Left ventricle myocardium superior (tissue), 1 donor: Measurements from ENCODE around the gene PPP2R2C. TPM values are rescaled to one million over a fixed set of nuclear protein-coding genes. Genes with fewer than 3 reads are reported as not detected.

ENCODE experiments used
- ATAC-seq: fragments of 200-7000 bp; cut with Tn5 transposase; one replicate; pipeline ENCODE4 v1.9.1; 2020; ENCODE audit warnings: mild to moderate bottlenecking, moderate library complexity
- DNase-seq: peaks from one replicate; pipeline ENCODE4 v3.0.0-alpha.2; 2020
- intact Hi-C: fragments of 100-400 bp; cut with micrococcal nuclease; formaldehyde crosslinking; loops from one replicate; pipeline ENCODE4 v1.11.0; 2022
- total RNA-seq: library from RNA; stranded (reverse); fragmentation: NEBNext Ultra II Directional; extraction: Animal tissue kit (Norgen Biotek cat#: 25700); gene quantifications from one replicate; pipeline ENCODE4 v1.2.1, GENCODE V29; 2021
- donor health status: DM: no; HTN: yes; CAD: no; lungs with severe emphysema.

Gene PPP2R2C
- total RNA-seq, 1 donor from 2014 or later = 8.6 TPM

DNA sequence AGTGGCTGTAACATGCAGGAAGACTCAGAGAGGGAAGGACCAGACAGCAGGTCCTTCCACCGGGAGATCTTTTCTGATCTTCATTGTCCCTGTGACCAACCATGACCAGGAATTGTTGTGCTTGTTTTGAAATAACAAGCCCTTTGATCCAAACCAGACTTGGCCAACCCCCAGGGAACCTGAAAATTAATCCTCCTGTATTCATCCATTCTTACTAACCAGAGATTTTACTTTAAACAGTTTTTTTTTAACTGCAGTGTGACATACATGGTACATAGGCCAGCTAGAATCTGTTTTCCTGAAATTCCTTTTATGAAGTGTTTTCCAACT, 198.8 kb downstream of the PPP2R2C start:
- ATAC-seq (no peak), DNase-seq (no peak)
- intact Hi-C loops = no loop called here

DNA sequence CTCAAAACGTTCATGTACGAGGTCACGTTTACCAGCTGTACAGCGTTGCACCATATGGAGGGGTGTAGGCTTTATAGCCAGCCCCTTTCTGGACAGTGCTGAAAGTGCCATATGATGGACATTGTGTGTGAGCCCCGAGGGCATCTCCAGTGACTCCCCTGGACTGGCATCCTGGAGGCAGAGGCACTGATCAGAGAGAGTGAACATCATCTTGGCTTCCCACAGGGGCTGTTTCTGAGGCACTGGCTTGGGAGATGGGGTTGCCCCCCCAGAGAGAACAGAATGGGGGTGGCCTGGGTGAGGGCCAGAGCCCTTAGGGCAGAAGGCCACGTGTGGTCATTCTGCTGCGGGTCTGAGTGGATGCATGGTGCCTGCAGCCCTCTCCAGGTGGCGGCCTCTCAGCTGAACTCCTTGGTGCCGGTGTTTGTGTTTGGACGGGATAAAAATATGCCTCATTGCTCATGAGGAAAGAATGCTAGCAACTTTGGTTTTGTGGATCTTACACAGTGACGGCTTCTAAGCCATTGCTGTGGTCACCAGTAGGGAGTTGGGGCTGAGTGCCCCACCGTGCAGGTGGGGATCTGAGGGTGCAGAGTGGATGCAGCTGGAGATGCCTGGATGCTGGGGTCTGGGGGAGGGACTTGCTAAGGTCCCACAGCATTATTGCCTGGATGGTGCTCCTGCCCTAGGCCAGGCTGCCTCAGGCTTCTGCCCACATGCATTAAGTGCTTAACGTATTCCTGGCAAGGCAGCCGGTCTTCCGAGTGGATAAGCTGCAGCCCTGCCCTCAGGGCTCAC, 199.4 kb downstream of the PPP2R2C start:
- DNase-seq = no peak
- ATAC-seq = no peak
- intact Hi-C loops = no loop called here

DNA sequence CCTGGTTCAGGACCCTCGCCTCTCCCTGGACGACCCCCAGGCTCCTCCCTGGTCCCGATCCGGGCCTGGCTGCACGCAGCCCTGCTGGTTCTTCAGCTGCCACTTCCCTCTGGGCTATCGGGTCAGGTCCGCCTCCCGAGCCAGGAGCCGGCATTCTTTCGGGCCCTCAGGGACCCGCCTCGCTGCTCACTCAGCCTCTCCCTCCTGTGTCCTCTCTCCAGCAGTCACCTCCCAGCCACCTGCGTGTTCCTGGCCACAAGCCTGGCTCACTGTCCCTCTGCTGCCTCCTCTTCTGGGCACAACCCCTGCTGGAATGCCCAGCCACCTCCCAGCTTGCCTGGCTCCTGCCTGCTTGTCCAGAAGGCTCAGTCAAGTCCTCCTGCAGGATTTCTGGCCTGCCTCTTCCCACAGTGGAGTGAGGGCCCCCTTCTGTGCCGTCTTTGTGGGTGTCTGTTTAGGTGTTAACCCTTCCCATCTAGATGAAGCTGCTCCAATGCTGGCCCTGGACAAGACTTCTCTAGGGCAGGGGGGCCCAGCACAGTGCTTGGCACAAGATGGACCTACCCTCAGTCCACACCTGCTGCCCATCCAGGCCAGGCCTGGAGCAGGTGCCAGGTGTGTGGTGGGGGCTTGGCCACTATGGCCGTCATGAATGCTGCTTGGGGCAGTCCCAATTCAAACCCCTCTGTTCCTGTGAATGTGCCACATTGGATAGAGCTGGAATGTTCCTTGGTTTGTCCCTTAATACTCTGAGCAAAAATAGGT, 200.5 kb downstream of the PPP2R2C start:
- intact Hi-C loops = no loop called here
- ATAC-seq = peak; percentile 59
- DNase-seq = peak; percentile 83

DNA sequence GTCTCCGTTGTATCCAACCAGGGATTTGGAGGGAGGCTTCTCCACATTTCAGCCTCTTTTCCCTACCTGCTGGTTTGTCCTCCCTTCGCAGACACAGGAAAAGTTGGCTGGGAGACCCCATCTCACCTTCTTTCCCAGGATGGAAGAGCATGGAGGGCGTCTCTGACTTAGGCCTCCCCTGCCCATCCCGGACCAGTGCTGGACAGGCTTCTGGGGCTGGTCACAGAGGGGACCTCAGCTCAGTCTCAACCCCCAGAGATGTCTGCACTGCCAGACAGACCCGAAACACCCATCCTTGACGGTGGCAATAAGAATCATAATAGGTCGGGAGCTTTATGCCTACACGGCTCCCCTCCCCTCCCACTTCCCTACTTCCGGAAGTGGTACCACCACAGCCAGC, 201.2 kb downstream of the PPP2R2C start:
- no peak for DNase-seq
- ATAC-seq = no peak
- intact Hi-C loops = no loop called here

DNA sequence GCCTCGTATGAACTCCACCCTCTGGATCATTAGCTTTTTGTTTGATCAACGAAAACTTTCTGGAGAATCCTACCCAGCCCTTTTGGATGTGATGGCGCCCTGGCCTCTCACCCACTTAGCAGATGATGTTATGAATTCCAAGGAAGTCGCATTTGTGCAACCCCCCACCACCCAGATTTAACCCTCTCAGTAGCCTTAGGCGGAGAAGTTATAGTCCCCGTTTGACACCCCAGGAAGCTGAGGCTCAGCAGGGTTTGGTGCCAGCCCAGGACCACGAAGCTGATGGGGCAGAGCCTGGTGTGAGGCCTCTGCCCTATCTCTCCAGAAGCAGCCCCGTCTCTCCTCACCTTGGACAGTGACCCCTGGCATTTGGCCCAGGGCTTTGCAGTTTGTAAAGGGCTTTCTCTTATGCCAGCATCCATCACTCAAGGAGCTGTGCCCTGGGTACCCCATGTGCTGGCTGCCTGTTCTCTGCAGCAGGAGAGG, 201.7 kb downstream of the PPP2R2C start:
- ATAC-seq (peak; percentile 3), DNase-seq (peak; percentile 48)
- intact Hi-C loops = no loop called here

Other genes with a start within 250 kb of the PPP2R2C start
- 70.5 TPM for gene WFS1, start 202.8 kb downstream of the PPP2R2C start, total RNA-seq
- 17.7 TPM for gene MAN2B2, start 102.6 kb upstream of the PPP2R2C start, total RNA-seq
- gene MRFAP1, start 168.1 kb upstream of the PPP2R2C start, total RNA-seq = 226 TPM
- gene S100P, start 221.3 kb upstream of the PPP2R2C start, total RNA-seq = 1.1 TPM
- 42.9 TPM for gene MRFAP1L1, start 237.3 kb upstream of the PPP2R2C start, total RNA-seq
- gene BLOC1S4, start 243.6 kb upstream of the PPP2R2C start, total RNA-seq = 7.3 TPM